ENCODE measurements around the gene SH3TC1. TPM values are rescaled to one million over a fixed set of nuclear protein-coding genes. Genes with fewer than 3 reads are reported as not detected.

SH3TC1 gene
- total RNA-seq, 1 experiment from 2014 or later: 2.2 TPM

DNA sequence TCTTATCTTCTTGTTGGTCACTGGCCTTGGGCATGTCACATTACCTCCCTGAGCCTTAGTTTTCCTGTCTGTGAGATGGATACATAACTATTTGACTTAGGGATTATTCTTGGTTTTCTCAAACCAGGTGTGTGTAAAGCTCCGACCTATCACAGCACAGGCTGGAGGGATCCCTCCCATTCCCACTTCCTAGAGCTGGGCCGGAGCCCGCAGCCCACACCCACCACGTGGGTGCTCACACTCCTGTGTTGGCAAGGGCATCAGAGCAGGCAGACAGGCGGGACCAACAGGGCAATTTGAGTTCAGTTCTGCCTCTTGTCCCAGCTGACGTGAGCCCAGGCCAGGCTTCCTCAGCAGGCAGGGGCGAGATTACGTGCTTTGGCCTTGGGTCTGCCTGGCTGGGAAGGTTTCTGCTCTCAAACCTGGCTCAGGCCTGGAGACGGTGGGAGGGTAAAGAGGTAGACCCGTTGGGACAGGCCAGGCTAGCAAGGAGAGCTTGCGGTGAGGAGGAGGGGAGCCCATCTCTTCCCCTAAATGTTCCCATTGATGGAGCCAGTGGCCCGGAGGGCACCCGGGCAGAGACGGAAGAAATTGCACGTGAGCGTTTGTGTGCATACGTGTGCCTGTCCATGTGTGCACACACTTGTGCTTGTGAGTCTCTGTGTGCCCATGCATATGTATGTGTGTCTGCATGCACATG, 734 bp upstream of the SH3TC1 start:
- DNase-seq (ENCODE audit: low spot score): no peak

GRCh38 chr4:8199594-8200301, 658 bp downstream of the SH3TC1 start:
- DNase-seq (ENCODE audit: low spot score): no peak

DNA sequence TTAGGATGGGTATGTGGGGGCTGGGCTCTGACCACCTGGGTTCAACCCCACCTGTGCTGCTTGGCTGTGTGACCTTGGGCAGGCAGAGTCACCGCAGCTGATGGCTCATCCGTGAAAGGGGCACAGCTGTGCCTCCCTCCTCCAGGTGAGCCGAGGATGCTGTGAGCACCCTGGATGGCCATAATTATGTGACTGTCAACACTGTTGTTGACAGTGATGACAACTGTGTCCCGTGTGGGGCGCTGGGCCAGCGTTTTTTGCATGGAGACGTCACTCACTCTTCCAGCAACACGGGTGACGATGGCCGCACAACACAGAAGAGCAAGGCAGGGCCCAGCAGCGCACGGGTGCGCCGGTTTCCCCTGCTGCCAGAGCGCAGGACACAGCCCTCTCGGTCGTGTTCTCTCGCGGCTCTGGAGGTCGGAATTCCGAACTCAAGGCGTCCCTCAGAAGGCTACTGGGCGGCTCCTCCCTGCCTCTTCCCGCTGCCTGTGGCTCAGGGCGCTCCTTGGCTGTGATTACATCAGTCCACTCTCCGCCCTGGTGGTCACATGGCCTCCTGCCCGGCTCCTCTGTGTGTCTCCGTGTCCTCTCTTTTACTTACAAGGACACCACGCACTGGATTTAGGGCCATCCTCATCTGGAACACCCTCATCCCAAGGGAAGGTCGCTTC, 1.3 kb downstream of the SH3TC1 start:
- DNase-seq (ENCODE audit: low spot score): peak; percentile 38

DNA sequence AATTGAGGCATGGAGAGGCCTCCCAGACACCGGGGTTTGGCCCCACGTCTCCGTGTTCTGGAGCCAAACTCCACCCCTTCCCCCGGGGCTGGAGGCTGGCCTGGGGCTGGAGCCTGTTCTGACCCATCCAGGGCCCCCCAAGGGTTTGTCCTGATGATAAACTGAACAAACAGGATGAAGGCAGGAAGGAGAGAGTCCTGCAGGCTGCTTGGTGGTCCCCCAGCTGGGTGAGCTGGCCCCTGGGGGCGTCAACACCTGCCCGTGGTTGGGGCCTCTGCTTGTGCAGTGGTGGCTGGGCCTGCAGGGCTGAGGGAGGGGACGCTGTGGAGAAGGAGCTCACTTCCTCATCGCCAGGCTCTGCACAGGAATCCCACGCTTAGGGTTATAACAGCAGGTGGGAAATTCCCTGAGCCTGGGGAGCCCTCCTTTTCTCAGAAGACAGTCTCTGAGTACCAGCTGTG, 2.3 kb downstream of the SH3TC1 start:
- DNase-seq (ENCODE audit: low spot score): no peak

DNA sequence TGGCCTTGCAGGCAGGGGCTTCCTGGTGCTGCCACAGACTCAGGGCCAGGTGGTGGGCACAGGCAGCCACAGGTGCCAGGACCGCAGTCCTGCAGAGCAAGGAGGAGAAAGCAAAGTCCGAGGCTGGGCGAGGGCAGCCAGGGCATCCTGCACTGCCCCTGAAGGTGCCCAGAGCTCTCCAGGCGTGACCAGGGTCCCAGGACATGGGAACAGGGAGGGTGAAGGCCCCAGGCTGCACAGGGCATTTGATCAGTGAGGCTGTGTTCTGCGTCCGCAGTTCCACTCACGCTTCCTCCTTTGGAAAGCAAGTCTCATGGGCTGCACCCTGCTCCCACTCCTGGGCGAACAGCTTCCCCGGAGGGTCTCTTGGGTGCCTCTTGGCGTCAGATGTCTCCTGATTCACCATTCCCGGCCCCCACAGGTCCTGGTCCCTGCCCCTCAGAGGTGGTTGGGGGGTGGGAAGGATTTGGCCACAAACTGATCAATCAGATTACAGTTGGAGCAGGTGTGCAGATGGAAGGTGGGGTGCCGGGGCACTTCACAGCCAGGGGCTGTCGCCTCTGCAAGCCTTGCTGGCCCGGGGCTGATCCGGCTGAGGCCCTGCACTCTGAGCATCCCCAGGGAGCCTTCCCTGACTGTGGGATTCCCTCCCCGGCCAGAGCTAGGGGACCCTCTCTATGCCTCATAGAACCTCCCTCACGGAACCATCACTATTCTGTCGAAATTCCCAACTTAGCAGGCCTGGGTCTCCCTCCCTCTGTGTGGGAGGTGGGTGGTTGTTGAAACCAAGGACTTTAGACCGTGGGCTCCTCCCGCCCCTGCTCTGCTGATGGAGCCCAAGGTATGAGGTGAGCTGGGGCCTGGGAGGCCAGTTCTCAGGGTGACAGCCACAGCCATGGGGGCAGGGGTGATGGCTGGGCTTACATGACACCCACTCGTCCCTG, 3.3 kb downstream of the SH3TC1 start:
- no peak for DNase-seq (ENCODE audit: low spot score)

GRCh38 chr4:8203052-8203401, 3.9 kb downstream of the SH3TC1 start:
- no peak for DNase-seq (ENCODE audit: low spot score)

DNA sequence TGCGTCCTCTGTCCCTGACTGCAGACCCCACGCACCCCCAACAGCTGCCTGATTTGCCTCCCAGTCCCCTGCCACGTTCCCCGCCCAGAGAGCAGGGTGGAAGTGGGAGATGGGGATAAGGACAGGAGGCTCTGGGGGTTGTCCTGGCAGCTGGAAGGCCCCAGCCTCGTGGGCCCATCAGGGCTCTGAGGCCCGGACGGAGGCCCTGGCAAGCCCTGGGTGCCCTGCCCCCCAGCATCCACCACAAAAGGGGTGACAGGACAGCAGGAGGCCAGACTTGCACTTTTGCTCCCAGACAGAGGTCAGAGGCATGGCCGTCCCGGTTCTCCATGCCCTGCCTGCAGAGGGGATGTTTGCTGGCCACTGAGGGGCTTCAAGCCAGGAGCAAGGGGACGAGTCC, 4.7 kb downstream of the SH3TC1 start:
- DNase-seq (ENCODE audit: low spot score): no peak

DNA sequence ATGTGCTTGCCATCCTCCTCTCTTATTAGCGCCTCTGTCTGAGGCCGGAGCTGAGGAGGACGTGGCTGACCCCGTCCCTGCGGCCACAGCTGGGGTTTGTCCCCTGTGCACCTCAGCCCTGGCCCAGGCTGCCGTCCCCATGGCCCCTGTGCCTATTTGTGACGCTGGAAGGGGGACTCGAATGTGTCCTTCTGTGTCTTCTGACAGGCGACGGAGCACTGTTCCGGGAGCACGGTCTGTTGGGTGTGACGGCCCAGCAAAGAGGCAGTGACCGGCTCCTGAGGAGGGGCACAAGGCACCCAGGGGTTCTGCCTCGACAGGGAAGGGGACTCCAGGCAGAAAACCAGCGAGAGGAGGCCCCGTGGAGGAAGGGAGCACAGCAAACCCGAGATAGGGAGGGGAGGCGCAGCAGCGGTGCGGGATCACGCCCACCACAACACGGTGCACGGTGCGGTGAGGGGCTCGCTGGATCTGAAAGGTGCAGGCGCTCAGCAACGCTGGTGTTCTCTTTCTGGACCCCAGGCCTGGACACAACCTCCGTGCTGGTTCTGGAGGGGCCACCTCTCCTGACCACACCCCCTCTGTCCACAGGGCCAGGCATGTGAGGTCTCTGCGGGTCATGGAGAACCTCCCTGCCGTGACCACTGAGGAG, 5.6 kb downstream of the SH3TC1 start:
- DNase-seq (ENCODE audit: low spot score): no peak

DNA sequence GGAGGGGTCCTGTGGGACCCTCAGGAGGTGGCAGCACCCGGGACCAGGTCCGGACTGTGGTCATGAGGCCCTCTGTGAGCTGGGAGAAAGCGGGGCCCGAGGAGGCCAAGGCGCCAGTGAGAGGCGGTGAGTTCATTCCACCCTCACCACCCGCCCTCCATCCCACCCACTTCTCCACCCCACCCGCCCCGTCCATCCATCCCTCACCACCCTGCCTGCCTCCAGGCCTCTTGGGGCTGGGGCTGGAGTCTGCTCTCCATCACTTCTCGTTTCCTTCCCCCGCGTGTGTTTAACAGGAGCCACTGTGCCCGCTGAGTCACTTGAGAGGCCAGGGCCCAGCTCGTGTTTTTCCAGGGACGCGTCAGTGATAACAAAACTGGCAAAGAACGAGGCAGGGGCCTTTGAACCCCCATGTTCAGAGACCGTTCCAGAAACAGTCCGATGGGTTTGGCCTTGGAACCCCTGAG, 6.2 kb downstream of the SH3TC1 start:
- no peak for DNase-seq (ENCODE audit: low spot score)

DNA sequence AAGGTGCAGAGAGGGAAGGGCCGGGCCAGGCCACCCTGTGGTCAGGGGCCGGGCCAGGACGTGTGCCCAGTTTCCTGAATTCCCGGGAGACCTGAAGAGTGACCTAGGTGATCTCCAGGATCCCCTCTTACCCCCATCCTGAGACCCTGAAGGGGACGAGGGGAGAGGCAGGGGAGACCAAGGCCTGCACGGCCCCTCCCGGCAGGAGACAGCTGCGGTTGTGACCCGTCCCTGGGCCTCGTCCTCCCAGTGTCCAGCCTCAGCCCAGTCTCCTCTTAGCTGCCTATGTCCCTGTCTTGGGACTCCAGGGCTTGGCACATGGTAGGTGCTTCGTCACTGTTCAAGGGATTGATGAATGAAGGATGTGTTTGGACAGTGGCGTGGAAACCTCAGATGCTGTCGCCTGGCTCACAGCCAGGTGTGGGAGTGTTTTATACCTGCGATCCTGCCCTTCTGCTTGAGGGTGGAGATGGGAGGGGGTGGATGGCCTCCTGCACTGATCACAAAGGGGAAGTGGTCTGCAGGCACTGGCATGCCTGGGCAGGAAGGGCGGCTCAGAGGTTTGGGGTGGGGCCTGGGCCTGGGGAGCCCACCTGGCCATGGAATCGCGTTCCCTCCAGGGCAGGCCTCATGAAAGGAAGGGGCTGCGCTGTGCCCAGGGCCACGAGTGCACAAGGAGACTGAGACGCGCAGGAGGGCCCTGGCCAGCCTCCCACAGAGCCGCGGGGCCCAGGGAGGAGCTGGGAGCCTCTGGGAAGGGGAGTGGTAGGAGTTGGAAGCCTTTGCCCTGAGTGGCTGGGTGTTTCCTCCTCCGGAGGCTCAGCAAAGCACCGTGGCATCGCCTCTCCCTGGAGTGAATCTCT, 6.9 kb downstream of the SH3TC1 start:
- no peak for DNase-seq (ENCODE audit: low spot score)

DNA sequence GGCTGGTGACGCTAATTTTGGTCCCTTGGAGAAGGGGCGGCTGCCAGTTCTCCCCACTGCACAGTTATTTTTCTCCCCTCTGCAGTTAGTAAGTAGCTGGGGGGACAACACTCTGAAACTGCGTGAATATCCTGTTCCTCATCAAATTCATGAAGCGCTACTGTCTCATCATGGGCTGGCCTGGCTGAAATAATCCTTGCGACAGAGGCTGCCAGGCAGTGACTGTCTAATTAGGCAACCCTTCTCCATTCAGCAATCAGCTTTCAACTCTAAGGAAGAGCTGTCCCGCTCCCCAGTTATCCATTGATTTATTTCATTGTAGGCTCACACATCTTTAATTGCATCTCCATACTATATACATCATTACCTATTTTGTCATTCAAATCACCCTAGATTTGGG, 8.2 kb downstream of the SH3TC1 start:
- no peak for DNase-seq (ENCODE audit: low spot score)

DNA sequence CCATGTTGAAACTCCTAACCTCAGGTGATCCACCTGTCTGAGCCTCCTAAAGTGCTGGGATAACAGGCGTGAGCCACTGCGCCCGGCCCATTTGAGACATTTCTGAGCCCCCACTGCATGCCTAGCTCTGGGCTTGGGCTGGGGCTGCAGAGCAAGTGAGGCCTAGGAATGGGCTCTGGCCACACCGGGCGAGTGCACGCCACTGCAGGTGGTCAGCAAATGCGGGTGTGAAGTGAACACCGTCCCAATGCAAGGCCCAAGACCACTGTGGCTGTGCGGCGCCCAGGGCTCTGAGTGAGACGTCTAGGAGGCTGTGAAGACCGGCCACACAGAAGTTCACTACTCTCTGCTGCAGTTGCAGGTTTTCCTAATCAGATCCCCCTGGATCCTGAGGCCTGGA, 9.5 kb downstream of the SH3TC1 start:
- no peak for DNase-seq (ENCODE audit: low spot score)

DNA sequence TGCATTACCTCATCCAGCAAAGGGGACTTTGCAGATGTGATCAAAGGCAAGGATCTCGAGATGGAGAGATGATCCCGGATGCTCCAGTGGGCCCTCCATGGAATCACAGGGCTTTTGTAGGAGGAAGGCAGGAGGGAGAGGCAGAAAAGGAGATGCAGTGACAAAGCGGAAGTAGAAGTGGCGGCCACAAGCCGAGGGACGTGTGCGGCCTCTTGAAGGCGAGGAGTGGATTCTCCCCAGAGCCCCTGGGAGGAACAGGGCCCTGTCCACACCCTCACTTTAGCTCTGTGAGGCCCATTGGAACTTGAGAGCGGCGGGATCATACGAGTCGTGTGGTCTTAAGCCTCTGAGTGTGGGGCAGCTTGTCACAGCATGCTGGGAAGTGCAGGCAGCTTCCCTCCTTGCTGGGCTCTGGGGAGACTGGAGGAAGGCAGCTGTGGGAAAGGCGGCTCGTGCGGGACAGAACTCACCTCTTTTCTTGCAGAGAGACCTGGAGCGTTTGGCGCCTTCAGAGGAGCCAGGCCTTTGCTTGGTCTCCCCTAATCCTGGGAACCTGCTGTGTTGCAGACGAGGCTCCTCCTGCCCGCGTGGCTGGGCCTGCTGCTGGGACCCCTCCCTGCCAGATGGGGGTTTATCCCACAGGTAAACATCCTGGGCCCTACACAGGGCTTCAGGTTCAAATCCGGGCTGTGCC, 10.2 kb downstream of the SH3TC1 start:
- DNase-seq (ENCODE audit: low spot score): no peak

GRCh38 chr4:8210010-8210409, 10.9 kb downstream of the SH3TC1 start:
- no peak for DNase-seq (ENCODE audit: low spot score)

DNA sequence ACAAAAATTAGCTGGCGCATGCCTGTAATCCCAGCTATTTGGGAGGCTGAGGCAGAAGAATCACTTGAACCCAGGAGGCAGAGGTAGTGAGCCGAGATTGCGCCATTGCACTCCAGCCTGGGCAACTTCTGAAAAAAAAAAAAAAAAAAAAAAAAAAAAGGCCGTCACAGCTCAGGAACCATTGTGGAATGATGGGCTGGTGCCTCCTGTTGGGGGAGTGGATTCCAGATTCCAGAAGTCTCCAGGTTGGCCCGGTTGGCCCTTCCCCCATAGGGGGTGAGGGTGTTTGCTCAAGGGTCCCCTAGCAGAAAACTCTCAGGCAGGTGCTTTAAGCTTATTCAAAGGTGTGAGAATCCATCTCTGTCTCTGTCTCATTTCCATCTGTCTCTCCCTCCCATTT, 11.5 kb downstream of the SH3TC1 start:
- no peak for DNase-seq (ENCODE audit: low spot score)

GRCh38 chr4:8211251-8211650, 12.2 kb downstream of the SH3TC1 start:
- DNase-seq (ENCODE audit: low spot score): no peak

DNA sequence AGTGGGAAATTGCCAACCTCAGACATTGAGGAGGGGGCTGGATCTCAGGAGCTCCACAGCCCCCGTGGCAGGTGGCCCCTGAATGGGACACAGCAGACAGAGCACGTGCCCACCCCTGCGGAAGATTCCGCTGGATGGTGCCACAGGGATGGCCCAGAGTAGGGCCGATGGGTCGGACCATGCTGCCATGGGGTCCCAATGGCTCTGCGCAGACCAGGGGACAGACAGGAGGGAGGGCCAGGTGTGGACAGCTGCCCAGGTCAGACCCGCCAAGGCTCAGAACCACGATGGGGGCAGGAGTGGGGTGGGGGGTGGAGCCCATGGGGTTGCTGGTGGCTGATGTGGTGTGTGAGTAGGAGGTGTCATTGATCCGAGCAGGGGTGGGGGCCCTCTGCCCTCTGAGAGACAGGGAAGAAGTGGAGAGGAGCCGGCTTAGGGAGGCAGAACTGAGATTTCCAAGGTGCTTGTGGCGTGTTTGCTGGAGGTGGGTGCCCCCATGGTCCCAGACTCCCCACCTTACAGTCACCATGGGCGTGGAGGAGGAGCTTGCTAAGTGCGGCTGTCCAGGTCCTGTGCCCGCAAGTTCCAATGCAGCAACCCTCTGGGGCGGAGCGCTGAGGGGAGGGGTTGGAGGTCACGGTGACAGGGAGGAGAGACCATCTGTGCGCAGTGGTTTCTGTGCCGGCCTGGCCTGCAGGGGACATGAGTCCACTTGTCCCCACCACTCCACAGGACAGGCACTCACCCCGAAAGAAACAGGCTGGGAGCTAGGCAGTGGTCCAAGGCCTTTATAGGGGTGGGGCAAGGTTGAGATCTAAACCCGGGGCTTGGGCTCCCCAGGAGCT, 12.9 kb downstream of the SH3TC1 start:
- DNase-seq (ENCODE audit: low spot score): no peak

DNA sequence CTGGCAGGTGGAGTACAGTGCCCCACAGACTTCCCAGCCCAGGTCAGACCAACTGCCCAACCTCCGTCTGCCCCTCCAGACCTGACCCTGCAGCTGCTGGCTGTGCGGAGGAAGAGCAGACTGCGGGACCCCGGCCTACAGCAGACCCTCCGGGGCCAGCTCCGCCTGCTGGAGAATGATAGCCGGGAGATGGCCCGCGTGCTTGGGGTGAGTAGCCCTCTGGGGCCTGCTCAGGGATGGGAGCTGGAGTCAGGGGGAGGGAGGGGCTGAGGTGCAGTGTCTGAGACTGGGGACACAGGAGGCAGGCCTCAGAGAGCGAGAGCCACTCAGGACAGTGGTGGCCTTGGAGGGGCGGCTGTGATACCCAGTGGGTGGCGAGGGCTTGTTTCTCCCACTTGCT, 13.5 kb downstream of the SH3TC1 start:
- DNase-seq (ENCODE audit: low spot score): no peak

GRCh38 chr4:8213121-8213520, 14.0 kb downstream of the SH3TC1 start:
- DNase-seq (ENCODE audit: low spot score): no peak
